Brain microvascular endothelial cell (primary cell): ENCODE data around the gene AXIN1.

ENCODE experiments used
- DNase-seq: peaks from one replicate; pipeline ENCODE4 v3.0.0-alpha.2; 2020
- H3K27ac ChIP-seq: fragments of 250-450 bp; sonication (Bioruptor Pico); 2 replicates; pipeline ENCODE4 v1.5.1; 2020; ENCODE audit warnings: mild to moderate bottlenecking, moderate library complexity
- H3K27me3 ChIP-seq: fragments of 250-450 bp; sonication (Bioruptor Pico); replicated peaks from 2 replicates; pipeline ENCODE4 v1.5.1; 2020; ENCODE audit warnings: mild to moderate bottlenecking
- H3K36me3 ChIP-seq: fragments of 250-450 bp; sonication (Bioruptor Pico); replicated peaks from 2 replicates; pipeline ENCODE4 v1.5.1; 2020; ENCODE audit warnings: mild to moderate bottlenecking
- H3K4me3 ChIP-seq: 2 replicates; pipeline ENCODE4 v1.5.1; 2011; ENCODE audit warnings: low read depth, mild to moderate bottlenecking, control low read depth, low read length, moderate library complexity
- in situ Hi-C: cut with HindIII; loops from 2 replicates; pipeline ENCODE4 v1.10.0; 2017; ENCODE audit warnings: low sequenced_read_pairs, low pct_ligation_motif_present
- TF ChIP-seq, protein P1 (sequence below): IDR thresholded peaks from 2 replicates; pipeline ENCODE4 v1.5.1; 2011; ENCODE audit warnings: low read depth, mild to moderate bottlenecking, moderate library complexity, low read length, control low read depth, inconsistent platforms; ENCODE audit errors: missing control alignments

The AXIN1 gene

DNA sequence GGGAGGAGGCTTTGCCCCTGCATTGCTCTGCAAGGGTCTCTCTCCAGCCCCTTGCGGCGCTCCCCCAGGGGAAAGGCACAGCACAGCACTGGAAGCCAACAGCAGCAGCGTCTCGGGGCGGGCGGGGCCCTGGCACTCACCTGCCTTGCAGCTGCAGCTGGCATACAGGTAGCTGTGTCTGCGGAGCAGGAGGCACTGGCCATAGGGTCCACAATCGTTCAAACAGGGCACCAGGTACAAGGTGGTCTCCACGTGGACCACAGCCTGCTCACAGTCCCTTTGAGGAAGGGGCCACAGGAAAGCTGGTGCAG is 22.0 kb upstream of the AXIN1 start:
- no peak for DNase-seq
- TF ChIP-seq, protein P1, sequence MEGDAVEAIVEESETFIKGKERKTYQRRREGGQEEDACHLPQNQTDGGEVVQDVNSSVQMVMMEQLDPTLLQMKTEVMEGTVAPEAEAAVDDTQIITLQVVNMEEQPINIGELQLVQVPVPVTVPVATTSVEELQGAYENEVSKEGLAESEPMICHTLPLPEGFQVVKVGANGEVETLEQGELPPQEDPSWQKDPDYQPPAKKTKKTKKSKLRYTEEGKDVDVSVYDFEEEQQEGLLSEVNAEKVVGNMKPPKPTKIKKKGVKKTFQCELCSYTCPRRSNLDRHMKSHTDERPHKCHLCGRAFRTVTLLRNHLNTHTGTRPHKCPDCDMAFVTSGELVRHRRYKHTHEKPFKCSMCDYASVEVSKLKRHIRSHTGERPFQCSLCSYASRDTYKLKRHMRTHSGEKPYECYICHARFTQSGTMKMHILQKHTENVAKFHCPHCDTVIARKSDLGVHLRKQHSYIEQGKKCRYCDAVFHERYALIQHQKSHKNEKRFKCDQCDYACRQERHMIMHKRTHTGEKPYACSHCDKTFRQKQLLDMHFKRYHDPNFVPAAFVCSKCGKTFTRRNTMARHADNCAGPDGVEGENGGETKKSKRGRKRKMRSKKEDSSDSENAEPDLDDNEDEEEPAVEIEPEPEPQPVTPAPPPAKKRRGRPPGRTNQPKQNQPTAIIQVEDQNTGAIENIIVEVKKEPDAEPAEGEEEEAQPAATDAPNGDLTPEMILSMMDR: no peak
- in situ Hi-C loops: no loop called here
- Histone ChIP-seq H3K27ac (no peak overlapping the region), H3K36me3 (peaks cover 36% of the 10 kb centered on the region), H3K4me3 (no peak overlapping the region), H3K27me3 (no peaks in the 10 kb centered on the region)

DNA sequence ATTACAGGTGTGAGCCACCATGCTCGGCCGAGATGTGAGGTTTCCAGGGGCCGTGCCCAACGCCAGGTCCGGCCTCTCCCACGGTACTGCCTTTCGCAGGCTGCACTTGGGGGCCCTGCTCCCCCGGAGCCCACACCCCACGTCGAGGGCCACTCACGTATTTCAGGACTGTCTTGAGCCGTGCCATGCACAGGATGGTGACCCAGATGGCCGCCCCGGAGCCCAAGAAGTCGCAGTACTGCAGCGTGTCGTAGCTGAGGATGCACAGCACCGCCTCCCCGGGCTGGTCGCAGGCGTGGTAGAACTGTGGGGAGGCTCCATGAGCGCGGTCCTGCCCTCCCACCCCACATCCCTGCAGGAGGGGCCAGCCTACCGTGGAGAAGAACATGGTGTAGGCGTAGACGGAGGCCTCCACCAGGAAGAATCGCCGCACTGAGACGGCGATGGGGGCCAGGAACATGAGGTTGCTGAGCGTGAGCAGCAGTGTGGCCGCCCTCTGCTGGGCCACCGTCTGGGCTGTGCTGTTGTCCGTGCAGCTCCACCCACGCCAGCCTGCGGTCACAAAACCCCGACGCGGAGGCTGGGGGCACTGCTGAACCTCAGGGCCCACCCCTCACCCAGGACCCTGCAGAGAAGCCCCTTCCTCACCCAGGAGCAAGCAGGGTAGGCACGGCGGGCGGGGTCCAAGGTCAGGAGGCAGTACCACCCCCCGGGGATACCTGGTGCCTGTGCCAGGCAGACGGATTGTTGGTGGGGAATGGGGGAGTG is 21.5 kb upstream of the AXIN1 start:
- DNase-seq: no peak
- Histone ChIP-seq H3K36me3 (peaks cover 36% of the 10 kb centered on the region), H3K4me3 (no peak overlapping the region), H3K27ac (no peak overlapping the region), H3K27me3 (no peaks in the 10 kb centered on the region)
- TF ChIP-seq, protein P1: no peak
- in situ Hi-C loops: no loop called here

DNA sequence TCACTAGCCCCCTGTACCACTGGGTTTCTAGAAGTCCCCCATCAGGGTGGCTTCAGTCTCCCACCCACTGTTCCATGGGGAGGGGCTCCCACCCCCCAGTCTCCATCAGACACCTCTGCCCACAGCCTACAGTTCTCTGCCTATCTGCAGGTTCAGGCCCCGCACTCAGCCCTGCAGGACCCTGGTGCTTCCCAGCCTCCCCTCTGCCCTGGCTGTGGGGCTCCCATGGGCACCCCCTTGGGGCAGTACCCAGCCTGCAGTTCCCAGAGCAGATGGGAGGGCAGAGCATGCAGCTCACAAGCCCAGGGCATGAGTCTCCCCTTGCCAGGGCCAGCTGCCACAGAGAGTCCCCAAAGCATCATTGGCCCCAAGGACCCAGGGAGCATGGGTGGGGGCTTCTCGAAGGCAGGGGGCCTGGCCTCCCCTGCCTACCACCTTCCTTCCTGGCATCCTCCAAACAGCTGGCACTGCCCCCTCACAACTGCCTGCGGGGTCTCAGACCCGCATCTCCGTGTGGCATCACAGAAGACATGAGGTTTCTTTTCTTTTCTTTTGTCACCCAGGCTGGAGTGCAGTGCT is 20.6 kb upstream of the AXIN1 start:
- H3K4me3 ChIP-seq: no peak overlapping the region
- in situ Hi-C loops: no loop called here
- DNase-seq: no peak
- TF ChIP-seq, protein P1: no peak
- H3K27ac ChIP-seq: no peak overlapping the region
- H3K27me3 ChIP-seq: no peaks in the 10 kb centered on the region
- peaks cover 45% of the 10 kb centered on the region for H3K36me3 ChIP-seq

DNA sequence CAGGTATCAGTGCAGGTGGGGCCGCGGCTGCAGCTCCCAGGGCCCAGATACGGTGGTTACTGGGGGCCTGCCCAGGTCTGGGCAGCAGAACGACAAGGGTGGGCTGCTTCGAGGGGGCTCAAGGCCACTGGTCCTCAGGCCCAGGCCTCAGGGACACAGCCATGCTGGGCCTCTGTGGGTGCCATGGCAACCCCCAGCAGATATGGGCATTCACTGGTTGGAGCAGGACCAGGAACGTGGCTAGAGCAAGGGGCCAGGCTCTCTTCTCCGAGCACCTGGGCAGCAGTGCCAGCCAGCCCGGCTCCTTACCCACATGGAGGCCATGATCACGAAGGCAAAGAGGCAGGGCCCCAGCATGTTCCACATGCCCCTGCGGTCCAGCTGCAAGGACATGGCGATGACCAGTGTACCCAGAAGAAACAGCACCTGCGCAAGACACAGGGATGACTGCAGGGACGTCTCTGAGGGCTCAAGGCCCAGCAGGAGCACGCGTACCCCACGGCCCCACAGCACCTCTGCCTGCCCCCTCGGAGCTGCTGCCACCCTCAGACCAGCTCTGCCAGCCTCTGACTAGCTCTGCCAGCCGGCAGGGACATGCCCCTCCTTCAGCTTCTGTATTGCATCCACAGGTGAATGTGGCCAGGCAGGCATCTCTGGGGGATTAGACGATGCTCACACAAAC is 19.9 kb upstream of the AXIN1 start:
- in situ Hi-C loops: no loop called here
- no peak for DNase-seq
- TF ChIP-seq, protein P1: no peak
- Histone ChIP-seq H3K27me3 (no peaks in the 10 kb centered on the region), H3K4me3 (no peak overlapping the region), H3K36me3 (peaks cover 52% of the 10 kb centered on the region), H3K27ac (no peak overlapping the region)

DNA sequence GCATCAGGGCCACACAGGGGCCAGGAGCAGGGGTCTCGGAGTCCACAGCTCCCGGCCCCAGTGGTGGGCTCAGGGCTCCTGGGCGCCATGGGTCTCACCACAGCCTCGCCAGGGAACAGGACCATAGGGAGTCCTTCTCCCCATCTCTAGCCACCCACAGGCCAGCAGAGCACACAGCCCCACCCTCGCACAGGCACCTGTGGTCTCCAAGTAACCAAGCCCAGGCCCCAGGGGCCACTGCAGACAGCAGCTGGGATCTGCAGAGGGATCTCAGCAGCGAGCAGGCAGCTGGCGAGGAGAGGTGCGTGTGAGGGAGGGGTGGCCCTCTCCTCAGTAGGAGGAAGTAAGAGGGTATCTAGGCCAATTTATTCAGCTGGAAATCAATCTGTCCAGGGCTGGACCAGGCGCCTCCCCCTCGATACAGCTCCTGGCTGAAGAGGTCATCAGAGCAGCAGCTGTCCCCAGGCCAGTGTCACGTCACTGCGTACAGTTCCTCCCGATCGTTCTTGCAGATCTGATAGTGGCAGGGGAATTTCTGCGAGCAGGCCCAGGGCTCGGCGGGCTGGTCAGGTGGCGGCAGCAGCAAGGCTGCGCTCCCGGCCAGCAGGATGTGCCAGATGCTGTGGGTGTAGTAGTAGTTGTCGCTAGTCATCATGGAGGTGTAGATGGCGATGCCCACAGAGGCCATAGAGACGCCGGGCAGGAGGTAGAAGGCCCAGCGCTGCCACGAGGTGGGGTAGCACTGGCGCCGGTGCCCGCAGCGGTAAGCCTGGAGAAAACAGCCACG is 19.2 kb upstream of the AXIN1 start:
- Histone ChIP-seq H3K27ac (no peak overlapping the region), H3K4me3 (no peak overlapping the region), H3K27me3 (no peaks in the 10 kb centered on the region), H3K36me3 (peaks cover 51% of the 10 kb centered on the region)
- TF ChIP-seq, protein P1: no peak
- no peak for DNase-seq
- in situ Hi-C loops: no loop called here
